K562 (cell line): ENCODE measurements around the gene JUND. TPM values are rescaled to one million over a fixed set of nuclear protein-coding genes. Genes with fewer than 3 reads are reported as not detected.

Experiments used
- DACH1 ChIP-seq: fragments of 450-650 bp; IDR thresholded peaks from 2 replicates; pipeline ENCODE4 v1.6.1; 2018; ENCODE audit not compliant: partially characterized antibody
- DEAF1 ChIP-seq: fragments of 450-650 bp; formaldehyde crosslinking; IDR thresholded peaks from 2 replicates; pipeline ENCODE4 v1.4.0; 2020; ENCODE audit warnings: mild to moderate bottlenecking, moderate library complexity
- MEF2D ChIP-seq: conservative IDR thresholded peaks from 2 replicates; pipeline ENCODE4 v1.6.1; 2016; ENCODE audit warnings: low read depth, missing genetic modification characterization, missing compliant biosample characterization
- MGA ChIP-seq: fragments of 450-650 bp; IDR thresholded peaks from 2 replicates; pipeline ENCODE4 v1.6.1; 2016; ENCODE audit warnings: mild to moderate bottlenecking, moderate library complexity
- NR3C1 ChIP-seq: sonication (generic); formaldehyde crosslinking; IDR thresholded peaks from 2 replicates; pipeline ENCODE4 v1.8.1; 2022; ENCODE audit warnings: missing genetic modification reagents
- THAP12 ChIP-seq: fragments of 250-450 bp; sonication (Bioruptor Pico); IDR thresholded peaks from 2 replicates; pipeline ENCODE4 v1.9.0; 2021; ENCODE audit warnings: mild to moderate bottlenecking, inconsistent platforms
- ZNF280B ChIP-seq: fragments of 250-450 bp; sonication (Bioruptor Pico); IDR thresholded peaks from 2 replicates; pipeline ENCODE4 v1.5.1; 2021; ENCODE audit warnings: mild to moderate bottlenecking
- ZNF324 ChIP-seq: fragments of 250-450 bp; sonication (Bioruptor Pico); IDR thresholded peaks from 2 replicates; pipeline ENCODE4 v1.4.0; 2020; ENCODE audit warnings: mild to moderate bottlenecking
- ZNF695 ChIP-seq: fragments of 450-650 bp; formaldehyde crosslinking; IDR thresholded peaks from 2 replicates; pipeline ENCODE4 v1.4.0; 2020; ENCODE audit warnings: mild to moderate bottlenecking, moderate library complexity
- polyA plus RNA-seq, 8 experiments: library from polyadenylated mRNA; depleted of rRNA in 4 of 8; stranded (reverse) in 5 of 8; unstranded in 3 of 8; fragments of >200 nt; fragmentation: Nextera tagmentation in 2 of 8; fragmentation: Illumina TruSeq in 1 of 8; extraction: Ambion mirVana in 2 of 8; extraction: Trizol in 1 of 8; gene quantifications; 2 replicates each; pipeline versions ENCODE4 v1.2.1 to v1.2.3, GENCODE V29; 2011 to 2014; ENCODE audit warnings: inconsistent platforms in 1 of 8, missing spikeins in 1 of 8
- total RNA-seq, 7 experiments: library from RNA; depleted of rRNA in 6 of 7; stranded (reverse); fragments of >200 nt in 6 of 7; fragmentation: Illumina TruSeq in 2 of 7; extraction: Trizol in 2 of 7; gene quantifications; 2 replicates each; pipeline versions ENCODE4 v1.2.1 to v1.2.3, GENCODE V29; 2011 to 2021; ENCODE audit warnings: low replicate concordance in 1 of 7

JUND gene
- total and polyA plus RNA-seq, 9 of the 15 experiments (the other 6 are each of a cell fraction or from before 2014, with no cell fraction given): 6.4 to 286 (median 42.3) TPM

GRCh38 chr19:18291590-18292461 is 10.4 kb upstream of the JUND start (continued):
- TF ChIP-seq DEAF1 (CRISPR knock-in tag) (no peak), NR3C1 (CRISPR knock-in tag) (no peak; the same call in 1 of the 2 replicates), DACH1 (no peak), ZNF280B (no peak), ZNF695 (CRISPR knock-in tag) (no peak), MEF2D (tag) (0 out of 2 replicates have a peak, but pooled peaks have one; percentile 16), MGA (peak; percentile 90), ZNF324 (CRISPR knock-in tag) (no peak), THAP12 (CRISPR knock-in tag) (peak; percentile 6; the same call in 1 of the 2 replicates)
